Activated effector memory CD4-positive, alpha-beta T cell treated with anti-CD3 and anti-CD28 coated beads, Interleukin-2, amount 50 U/mL, for 16 hours (primary cell): ENCODE results near the gene HMGN1.
"Not testable (repeated sequence)": the region's sequence is repeated elsewhere in the genome, so short reads cannot be mapped to it uniquely, and the experiment has no call there.

Source experiments
- DNase-seq: peaks from one replicate; pipeline ENCODE4 v3.0.0-alpha.2; 2020

The HMGN1 gene

GRCh38 chr21:39348355-39349210 lies at the start of gene HMGN1:
Gene HMGN1 (minus strand): TSS chr21:39349088. CDS start chr21:39348917, 171 bp downstream.
- peak; percentile 97 for DNase-seq

DNA sequence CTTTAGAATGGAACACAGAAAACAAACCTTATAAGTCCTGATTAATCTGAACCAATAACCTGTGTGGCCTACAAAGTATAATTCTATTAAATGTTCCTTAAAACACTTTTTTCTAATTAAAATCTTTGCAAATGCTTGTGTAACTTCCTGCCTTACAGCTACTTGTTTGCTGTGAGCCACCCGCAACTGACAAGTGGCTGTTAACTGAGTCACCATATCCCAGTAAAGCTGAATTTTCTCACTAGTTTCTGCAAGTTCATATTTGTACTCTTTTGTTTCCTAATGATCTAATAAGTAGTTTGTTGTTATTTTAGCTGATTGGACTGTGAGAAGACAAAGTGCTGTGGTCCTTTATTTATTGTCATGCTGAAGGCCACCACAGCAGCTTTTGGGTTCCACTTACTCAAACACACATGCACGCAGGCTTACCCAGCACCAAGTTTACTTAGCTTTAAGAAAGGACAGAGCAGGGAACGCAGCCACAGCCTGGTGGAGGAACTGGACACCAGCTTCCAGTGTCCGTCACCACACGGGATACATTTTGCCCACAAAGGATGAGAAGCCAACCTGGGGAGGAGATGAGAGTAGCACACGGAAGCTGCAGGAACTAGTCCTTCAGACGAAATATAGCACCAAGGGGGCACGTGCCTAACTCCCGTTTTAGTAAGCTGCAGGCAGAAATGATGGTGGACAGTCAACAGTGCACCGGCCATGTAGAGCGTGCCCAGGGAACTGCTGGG lies 48.9 kb upstream of the HMGN1 start:
- no peak for DNase-seq

DNA sequence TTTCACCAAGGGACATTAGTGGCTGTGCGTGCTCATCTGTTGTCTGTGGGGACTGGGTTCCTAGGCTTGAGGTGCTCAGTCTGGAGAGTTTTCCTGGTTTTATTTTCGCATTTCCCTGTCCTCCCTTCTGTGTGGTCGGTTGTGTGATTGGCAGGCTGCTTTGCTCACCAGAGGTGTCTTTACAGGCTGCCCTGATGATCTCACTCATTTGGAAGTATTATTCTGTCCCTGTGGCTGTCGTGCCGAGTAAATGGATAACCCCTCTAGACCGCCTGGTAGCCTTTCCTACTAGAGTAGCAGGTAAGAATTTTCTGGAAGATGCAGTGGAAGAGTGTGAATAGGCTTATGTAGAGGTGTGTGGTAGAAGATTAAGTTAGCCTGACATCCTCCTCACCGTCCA lies 44.1 kb upstream of the HMGN1 start:
- DNase-seq = no peak

DNA sequence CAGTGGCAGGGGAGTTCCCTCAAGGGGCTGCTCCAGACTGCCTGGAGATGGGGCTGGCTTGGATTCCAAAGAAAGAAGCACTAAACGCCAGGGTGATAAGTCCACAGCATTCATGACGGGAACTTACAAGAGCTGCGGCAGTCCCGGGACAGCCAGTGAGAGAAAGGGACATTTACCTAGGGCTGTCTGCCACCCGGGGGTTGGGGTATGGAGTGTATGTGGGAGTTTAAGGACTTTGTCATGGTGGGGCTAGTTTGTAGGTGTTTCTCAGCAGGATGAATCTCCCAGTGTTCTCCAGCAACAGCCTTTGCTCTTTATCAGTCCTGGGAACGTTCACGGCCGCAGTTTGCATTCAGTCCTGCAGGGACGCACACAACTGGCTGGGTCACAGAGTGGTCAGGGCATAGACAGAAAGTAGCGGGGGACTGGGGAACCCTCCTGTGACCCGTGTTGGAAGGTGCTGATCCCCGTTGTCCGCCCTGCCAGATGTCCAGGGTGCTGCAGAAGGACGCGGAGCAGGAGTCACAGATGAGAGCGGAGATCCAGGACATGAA lies 41.4 kb upstream of the HMGN1 start:
- DNase-seq = no peak

- no peak for DNase-seq
Measured at GRCh38 chr21:39388811-39389155, 39.9 kb upstream of the HMGN1 start.

- peak; percentile 96 for DNase-seq
Measured at GRCh38 chr21:39388038-39388810, 39.3 kb upstream of the HMGN1 start.

DNA sequence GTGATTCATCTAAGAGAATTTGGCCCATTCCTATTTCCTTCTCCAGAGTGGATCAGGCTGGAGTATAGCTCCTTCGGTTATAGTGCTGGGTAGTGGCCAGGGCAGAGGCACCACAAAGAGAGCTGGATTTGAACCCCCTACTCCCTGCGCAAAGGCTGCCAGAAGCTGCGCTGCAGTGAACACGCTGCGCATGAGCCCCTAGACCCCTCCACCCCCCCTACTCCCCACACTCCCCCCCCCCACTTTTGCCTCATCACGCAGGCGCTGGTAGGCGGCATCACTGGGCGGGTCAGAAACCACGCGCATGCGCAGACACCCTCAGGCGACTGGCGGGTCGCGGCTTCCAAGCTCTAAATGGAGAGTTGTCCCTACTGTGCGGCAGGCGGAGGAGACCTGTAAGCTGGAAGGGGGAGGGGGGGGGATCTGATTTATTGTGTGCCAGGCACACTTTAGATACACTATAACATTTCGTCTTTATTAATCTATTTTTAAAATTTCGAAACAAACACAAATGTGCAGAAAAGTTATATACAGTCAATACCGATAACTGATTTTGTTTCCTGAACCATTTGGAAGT lies 38.7 kb upstream of the HMGN1 start:
- peak; percentile 96 for DNase-seq

DNA sequence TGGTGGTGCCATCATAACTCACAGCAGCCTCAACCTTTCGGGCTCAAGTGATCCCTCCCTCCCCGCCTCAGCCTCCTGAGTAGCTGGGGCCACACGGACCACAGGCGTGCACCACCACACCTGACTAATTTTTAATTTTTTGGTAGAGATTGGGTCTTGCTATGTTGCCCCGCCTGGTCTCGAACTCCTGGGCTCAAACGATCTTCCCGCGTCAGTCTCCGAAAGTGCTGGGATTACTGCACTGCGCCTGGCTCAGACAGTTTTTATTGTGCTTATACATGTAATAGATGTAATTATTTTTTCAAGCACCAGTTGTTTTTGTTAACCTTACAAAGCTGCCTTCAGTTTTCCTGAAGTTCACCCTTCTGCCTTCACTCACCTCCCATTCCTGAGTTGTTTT lies 38.0 kb upstream of the HMGN1 start:
- DNase-seq = no peak

- DNase-seq = peak; percentile 65
Measured at GRCh38 chr21:39386194-39386593, 37.3 kb upstream of the HMGN1 start.

- peak; percentile 84 for DNase-seq
Measured at GRCh38 chr21:39385299-39386145, 36.6 kb upstream of the HMGN1 start.

- DNase-seq = no peak
Measured at GRCh38 chr21:39384674-39385298, 35.9 kb upstream of the HMGN1 start.

GRCh38 chr21:39382096-39382495 lies 33.2 kb upstream of the HMGN1 start:
- not testable (repeated sequence) for DNase-seq

GRCh38 chr21:39381009-39381408 lies 32.1 kb upstream of the HMGN1 start:
- DNase-seq = no peak

- DNase-seq = peak; percentile 96
Measured at GRCh38 chr21:39379986-39380891, 31.4 kb upstream of the HMGN1 start.

DNA sequence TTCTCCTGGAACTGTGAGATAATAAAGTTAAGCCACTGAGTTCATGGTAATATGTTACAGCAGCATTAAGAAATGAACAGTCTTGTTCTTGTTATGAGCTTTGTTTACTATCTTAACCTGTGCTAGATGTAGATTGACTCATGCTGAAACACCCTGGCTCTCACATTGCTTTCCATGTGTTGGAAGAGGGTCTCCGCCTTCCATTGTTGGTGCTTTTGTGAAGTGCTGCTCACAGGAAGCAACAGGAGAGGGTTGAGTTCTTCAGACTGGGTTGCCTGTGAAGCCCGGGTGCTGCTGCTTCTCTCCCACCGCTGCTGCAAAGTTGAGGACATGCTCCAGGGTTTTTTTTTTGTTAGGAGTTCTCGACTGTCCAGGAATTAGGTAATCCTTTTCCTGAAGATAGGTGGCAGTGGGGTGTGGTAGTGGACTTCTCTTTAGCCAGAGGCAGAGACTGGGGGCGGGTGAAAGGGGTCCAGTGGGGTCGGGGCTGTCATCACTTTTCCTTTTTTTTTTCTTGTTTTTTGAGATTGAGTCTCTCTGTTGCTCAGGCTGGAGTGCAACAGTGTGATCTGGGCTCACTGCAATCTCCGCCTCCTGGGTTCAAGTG lies 28.7 kb upstream of the HMGN1 start:
- DNase-seq = no peak

- DNase-seq = no peak
Measured at GRCh38 chr21:39375446-39375845, 26.6 kb upstream of the HMGN1 start.

DNA sequence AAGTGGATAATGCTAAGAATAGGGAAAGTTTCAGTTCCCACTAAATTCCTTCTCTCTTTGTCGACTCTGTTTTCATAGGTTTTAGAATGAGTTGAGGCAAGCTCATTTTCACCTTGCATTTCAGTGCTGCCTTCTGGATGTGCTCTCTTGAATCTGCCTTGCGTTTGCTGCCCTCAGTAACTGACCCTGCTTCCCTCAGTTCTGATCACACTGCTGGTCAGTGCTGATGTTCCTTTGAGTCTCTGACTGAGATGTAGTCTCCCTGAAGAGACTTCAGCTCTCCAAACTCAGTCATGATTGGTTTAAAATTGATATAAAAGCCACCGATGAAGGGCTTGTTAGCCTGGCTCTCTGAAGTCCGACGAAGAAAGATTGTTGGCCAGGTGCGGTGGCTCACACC lies 25.2 kb upstream of the HMGN1 start:
- DNase-seq = no peak

GRCh38 chr21:39373634-39374033 lies 24.7 kb upstream of the HMGN1 start:
- DNase-seq = no peak

- DNase-seq = not testable (repeated sequence)
Measured at GRCh38 chr21:39369896-39370288, 21.0 kb upstream of the HMGN1 start.

DNA sequence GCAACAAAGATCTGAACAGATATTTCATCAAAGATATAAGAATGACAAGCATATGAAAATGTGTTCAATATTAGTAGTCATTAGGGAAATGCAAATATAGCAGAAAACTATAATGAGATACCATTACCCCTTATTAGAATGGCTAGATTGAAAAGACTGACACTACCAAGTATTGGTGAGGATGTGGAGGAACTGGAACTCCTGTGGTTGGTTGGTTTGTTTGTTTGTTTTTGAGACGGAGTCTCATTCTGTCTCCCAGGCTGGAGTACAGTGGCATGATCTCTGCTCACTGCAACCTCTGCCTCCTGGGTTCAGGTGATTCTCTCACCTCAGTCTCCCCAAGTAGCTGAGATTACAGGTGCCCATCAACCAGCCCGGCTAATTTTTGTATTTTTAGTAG lies 18.9 kb upstream of the HMGN1 start:
- no peak for DNase-seq
